HG02623 (cell line): ENCODE measurements around the gene TELO2.

Experiments used
- ATAC-seq: cut with Tn5 transposase; IDR thresholded peaks from one replicate; pipeline ENCODE4 v1.9.1; 2021; ENCODE audit warnings: moderate library complexity; ENCODE audit not compliant: unreplicated experiment

Gene TELO2

GRCh38 chr16:1496464-1496863, 3.3 kb downstream of the TELO2 start:
- ATAC-seq = no peak

GRCh38 chr16:1497014-1497598, 3.9 kb downstream of the TELO2 start:
- ATAC-seq = no peak

- ATAC-seq = no peak
Measured at GRCh38 chr16:1498899-1499676, 5.9 kb downstream of the TELO2 start.

GRCh38 chr16:1499756-1500464, 6.8 kb downstream of the TELO2 start:
- ATAC-seq = no peak

- no peak for ATAC-seq
Measured at GRCh38 chr16:1500465-1501150, 7.4 kb downstream of the TELO2 start.

GRCh38 chr16:1501630-1502029, 8.5 kb downstream of the TELO2 start:
- no peak for ATAC-seq

GRCh38 chr16:1502092-1503004, 9.2 kb downstream of the TELO2 start:
- no peak for ATAC-seq

GRCh38 chr16:1503110-1503955, 10.2 kb downstream of the TELO2 start:
- no peak for ATAC-seq

GRCh38 chr16:1505073-1505844, 12.1 kb downstream of the TELO2 start:
- ATAC-seq = no peak

- no peak for ATAC-seq
Measured at GRCh38 chr16:1505912-1506311, 12.8 kb downstream of the TELO2 start.

GRCh38 chr16:1506494-1507213, 13.5 kb downstream of the TELO2 start:
- ATAC-seq = no peak

GRCh38 chr16:1508494-1509187, 15.5 kb downstream of the TELO2 start:
- no peak for ATAC-seq

- no peak for ATAC-seq
Measured at GRCh38 chr16:1509307-1510221, 16.4 kb downstream of the TELO2 start.

GRCh38 chr16:1510272-1510671, 17.1 kb downstream of the TELO2 start:
- ATAC-seq = no peak

- ATAC-seq = no peak
Measured at GRCh38 chr16:1510941-1511351, 17.8 kb downstream of the TELO2 start.
